Measurements from ENCODE around the gene ADGRG1.

Gene ADGRG1

GRCh38 chr16:57604177-57604576, 24.3 kb upstream of the ADGRG1 start:
- DNase-seq (ENCODE audit: low read depth in 1 of 2, low spot score in 1 of 2), result no peak

- no peak for DNase-seq (ENCODE audit: low read depth in 1 of 2, low spot score in 1 of 2)
These were observed 22.1 kb upstream of the ADGRG1 start for GRCh38 chr16:57606147-57606846.

- DNase-seq (ENCODE audit: low read depth in 1 of 2, low spot score in 1 of 2), result no peak
These were observed 21.5 kb upstream of the ADGRG1 start for GRCh38 chr16:57606847-57607501.

- DNase-seq (ENCODE audit: low read depth in 1 of 2, low spot score in 1 of 2), result no peak
These were observed 20.6 kb upstream of the ADGRG1 start for GRCh38 chr16:57607676-57608461.

GRCh38 chr16:57608462-57609113, 19.8 kb upstream of the ADGRG1 start:
- no peak for DNase-seq (ENCODE audit: low read depth in 1 of 2, low spot score in 1 of 2)

GRCh38 chr16:57609541-57610401, 18.7 kb upstream of the ADGRG1 start:
- DNase-seq (ENCODE audit: low read depth in 1 of 2, low spot score in 1 of 2), result peak in 1 of 2 donors; percentile 43

GRCh38 chr16:57610611-57611010, 17.8 kb upstream of the ADGRG1 start:
- no peak for DNase-seq (ENCODE audit: low read depth in 1 of 2, low spot score in 1 of 2)

- DNase-seq (ENCODE audit: low read depth in 1 of 2, low spot score in 1 of 2), result no peak
These were observed 17.2 kb upstream of the ADGRG1 start for GRCh38 chr16:57611181-57611580.

- DNase-seq (ENCODE audit: low read depth in 1 of 2, low spot score in 1 of 2), result no peak
These were observed 16.7 kb upstream of the ADGRG1 start for GRCh38 chr16:57611706-57612105.

GRCh38 chr16:57612494-57612893, 15.9 kb upstream of the ADGRG1 start:
- DNase-seq (ENCODE audit: low read depth in 1 of 2, low spot score in 1 of 2), result no peak

- DNase-seq (ENCODE audit: low read depth in 1 of 2, low spot score in 1 of 2), result no peak
These were observed 14.9 kb upstream of the ADGRG1 start for GRCh38 chr16:57613514-57613913.

GRCh38 chr16:57614536-57614935, 13.9 kb upstream of the ADGRG1 start:
- no peak for DNase-seq (ENCODE audit: low read depth in 1 of 2, low spot score in 1 of 2)

GRCh38 chr16:57614944-57615343, 13.5 kb upstream of the ADGRG1 start:
- no peak for DNase-seq (ENCODE audit: low read depth in 1 of 2, low spot score in 1 of 2)

GRCh38 chr16:57615813-57616212, 12.6 kb upstream of the ADGRG1 start:
- no peak for DNase-seq (ENCODE audit: low read depth in 1 of 2, low spot score in 1 of 2)

- no peak for DNase-seq (ENCODE audit: low read depth in 1 of 2, low spot score in 1 of 2)
These were observed 12.2 kb upstream of the ADGRG1 start for GRCh38 chr16:57616241-57616640.

- DNase-seq (ENCODE audit: low read depth in 1 of 2, low spot score in 1 of 2), result no peak
These were observed 11.6 kb upstream of the ADGRG1 start for GRCh38 chr16:57616876-57617275.

GRCh38 chr16:57617604-57618111, 10.8 kb upstream of the ADGRG1 start:
- no peak for DNase-seq (ENCODE audit: low read depth in 1 of 2, low spot score in 1 of 2)

- no peak for DNase-seq (ENCODE audit: low read depth in 1 of 2, low spot score in 1 of 2)
These were observed 9.9 kb upstream of the ADGRG1 start for GRCh38 chr16:57618296-57619132.

- no peak for DNase-seq (ENCODE audit: low read depth in 1 of 2, low spot score in 1 of 2)
These were observed 9.3 kb upstream of the ADGRG1 start for GRCh38 chr16:57619133-57619605.

Measured in stimulated activated CD4-positive, alpha-beta T cell treated with anti-CD3 and anti-CD28 coated beads, Interleukin-15, amount 100 ng/mL, for 1 hour (primary cell).